Measurements from ENCODE around the gene NOS1.

The NOS1 gene

DNA sequence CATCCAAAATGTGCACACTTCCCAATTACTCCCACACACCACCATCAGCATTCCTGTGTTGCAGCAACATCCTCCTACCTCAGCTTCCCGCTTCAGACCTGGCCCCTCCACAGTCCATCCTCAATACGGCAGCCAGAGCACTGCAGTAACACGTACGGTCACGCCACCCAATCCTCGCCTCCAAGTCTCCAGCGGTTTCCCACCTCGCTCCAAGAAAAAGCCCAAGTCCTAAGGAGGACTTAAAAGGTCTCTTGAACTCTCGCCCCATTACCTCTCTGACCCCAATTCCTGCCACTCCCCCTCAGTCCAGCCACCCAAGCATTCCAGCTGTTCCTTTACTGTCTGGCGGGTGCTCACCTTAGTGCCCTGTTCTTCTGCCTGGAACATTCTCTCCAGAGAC, 183.1 kb downstream of the NOS1 start:
- Histone ChIP-seq H3K9me3 (ENCODE audit: control insufficient read depth, low read length) (no peaks in the 10 kb centered on the region), H3K4me3 (ENCODE audit: insufficient read depth, low read depth, low read length, poor library complexity, severe bottlenecking) (no peak overlapping the region), H3K4me1 (ENCODE audit: control insufficient read depth, insufficient read depth, low read length, poor library complexity, severe bottlenecking) (no peaks in the 10 kb centered on the region), H3K27me3 (replicated peaks; ENCODE audit: control insufficient read depth, insufficient read depth, low read length, poor library complexity, severe bottlenecking) (no peaks in the 10 kb centered on the region), H3K27ac (ENCODE audit: insufficient read depth, low read length, poor library complexity, severe bottlenecking) (no peak overlapping the region), H3K36me3 (ENCODE audit: control insufficient read depth, insufficient read depth, low read length) (peaks cover 75% of the 10 kb centered on the region)
- DNase-seq: no peak

DNA sequence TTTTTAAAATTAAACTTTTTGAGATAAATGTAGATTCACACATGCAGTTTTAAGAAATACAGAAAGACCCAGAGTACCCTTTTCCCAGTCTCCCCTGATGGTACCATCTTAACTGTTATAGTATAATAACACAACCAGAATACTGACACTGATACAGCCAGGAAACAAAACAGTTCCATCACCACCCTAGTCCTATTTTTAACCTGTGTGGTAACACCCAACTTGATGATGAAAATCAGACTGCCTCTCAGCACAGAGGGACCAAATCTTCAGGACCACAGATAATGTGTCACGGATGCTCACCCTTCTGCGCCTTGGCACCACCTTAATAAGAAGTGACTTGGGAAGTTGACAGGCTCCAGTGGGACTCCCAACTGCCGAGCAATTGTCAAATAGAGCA, 189.3 kb downstream of the NOS1 start:
- DNase-seq: no peak
- Histone ChIP-seq H3K4me3 (ENCODE audit: insufficient read depth, low read depth, low read length, poor library complexity, severe bottlenecking) (no peak overlapping the region), H3K4me1 (ENCODE audit: control insufficient read depth, insufficient read depth, low read length, poor library complexity, severe bottlenecking) (no peaks in the 10 kb centered on the region), H3K9me3 (ENCODE audit: control insufficient read depth, low read length) (no peaks in the 10 kb centered on the region), H3K27ac (ENCODE audit: insufficient read depth, low read length, poor library complexity, severe bottlenecking) (no peak overlapping the region), H3K27me3 (replicated peaks; ENCODE audit: control insufficient read depth, insufficient read depth, low read length, poor library complexity, severe bottlenecking) (no peaks in the 10 kb centered on the region), H3K36me3 (ENCODE audit: control insufficient read depth, insufficient read depth, low read length) (peaks cover 83% of the 10 kb centered on the region)

DNA sequence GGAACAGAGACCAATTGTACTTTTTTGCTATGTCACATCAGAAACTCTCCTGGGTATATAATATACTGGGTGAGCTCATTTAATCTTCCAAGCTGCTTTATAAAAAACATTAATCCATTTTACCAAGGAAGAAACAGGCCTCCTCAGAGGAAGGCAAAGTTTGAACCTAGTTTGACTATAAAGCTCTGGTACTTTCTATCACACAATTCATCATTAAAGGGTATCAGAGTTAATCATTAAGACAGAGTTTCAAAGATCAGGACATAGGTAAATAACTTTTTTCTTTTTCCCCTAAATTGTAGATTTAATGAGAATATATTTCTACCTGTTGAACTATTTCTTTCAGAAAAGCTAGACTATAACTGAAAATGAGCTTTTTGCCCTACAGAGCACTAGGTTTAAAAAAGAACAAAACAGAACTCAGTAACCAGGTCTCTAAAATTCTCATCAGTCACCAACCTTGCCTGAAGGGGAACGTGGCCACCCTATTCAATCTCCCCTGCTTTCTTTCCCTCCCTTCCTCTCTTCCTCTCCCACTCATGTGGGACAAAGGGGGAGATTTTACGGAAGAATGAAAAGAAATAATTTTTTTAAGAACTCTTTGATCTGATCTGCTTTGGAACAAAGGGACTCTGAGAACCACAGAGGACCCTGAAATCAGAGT, 189.8 kb downstream of the NOS1 start:
- Histone ChIP-seq H3K36me3 (ENCODE audit: control insufficient read depth, insufficient read depth, low read length) (peaks cover 83% of the 10 kb centered on the region), H3K9me3 (ENCODE audit: control insufficient read depth, low read length) (no peaks in the 10 kb centered on the region), H3K27ac (ENCODE audit: insufficient read depth, low read length, poor library complexity, severe bottlenecking) (no peak overlapping the region), H3K4me1 (ENCODE audit: control insufficient read depth, insufficient read depth, low read length, poor library complexity, severe bottlenecking) (no peaks in the 10 kb centered on the region), H3K4me3 (ENCODE audit: insufficient read depth, low read depth, low read length, poor library complexity, severe bottlenecking) (no peak overlapping the region), H3K27me3 (replicated peaks; ENCODE audit: control insufficient read depth, insufficient read depth, low read length, poor library complexity, severe bottlenecking) (no peaks in the 10 kb centered on the region)
- DNase-seq: no peak

DNA sequence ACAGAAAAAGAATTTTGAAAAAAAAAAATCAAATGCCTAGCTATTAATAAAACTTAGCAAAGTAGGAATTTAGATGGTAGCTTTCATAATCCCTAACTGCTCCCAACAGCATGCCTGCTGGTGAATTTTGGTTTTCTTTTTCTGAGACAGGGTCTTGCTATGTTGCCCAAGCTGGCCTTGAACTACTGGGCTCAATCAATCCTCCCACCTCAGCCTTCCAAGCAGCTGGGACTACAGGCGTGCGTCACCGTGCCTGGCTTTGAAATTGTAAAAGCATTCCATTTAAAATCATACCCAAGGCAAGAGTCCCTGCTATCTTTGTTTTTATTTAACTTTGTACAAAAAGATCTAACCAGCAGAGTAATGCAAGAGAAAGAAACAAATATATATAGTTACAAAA, 191.9 kb downstream of the NOS1 start:
- no peaks in the 10 kb centered on the region for H3K4me1 ChIP-seq (ENCODE audit: control insufficient read depth, insufficient read depth, low read length, poor library complexity, severe bottlenecking)
- DNase-seq: no peak
- H3K9me3 ChIP-seq (ENCODE audit: control insufficient read depth, low read length): no peaks in the 10 kb centered on the region
- no peaks in the 10 kb centered on the region for H3K27me3 ChIP-seq (replicated peaks; ENCODE audit: control insufficient read depth, insufficient read depth, low read length, poor library complexity, severe bottlenecking)
- no peak overlapping the region for H3K4me3 ChIP-seq (ENCODE audit: insufficient read depth, low read depth, low read length, poor library complexity, severe bottlenecking)
- no peak overlapping the region for H3K27ac ChIP-seq (ENCODE audit: insufficient read depth, low read length, poor library complexity, severe bottlenecking)
- peaks cover 82% of the 10 kb centered on the region for H3K36me3 ChIP-seq (ENCODE audit: control insufficient read depth, insufficient read depth, low read length)

DNA sequence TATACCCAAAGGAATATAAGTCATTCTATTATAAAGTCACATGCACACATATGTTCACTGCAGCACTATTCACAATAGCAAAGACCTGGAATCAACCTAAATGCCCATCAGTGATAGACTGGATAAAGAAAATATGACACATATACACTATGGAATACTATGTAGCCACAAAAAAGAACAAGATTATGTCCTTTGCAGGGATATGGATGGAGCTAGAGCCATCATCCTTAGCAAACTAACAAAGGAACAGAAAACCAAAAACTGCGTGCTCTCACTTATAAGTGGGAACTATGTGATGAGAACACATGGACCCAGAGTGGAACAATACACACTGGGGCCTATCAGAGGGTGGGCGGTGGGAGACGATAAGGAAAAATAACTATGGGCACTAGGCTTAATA, 192.4 kb downstream of the NOS1 start:
- no peak for DNase-seq
- H3K27ac ChIP-seq (ENCODE audit: insufficient read depth, low read length, poor library complexity, severe bottlenecking): no peak overlapping the region
- H3K27me3 ChIP-seq (replicated peaks; ENCODE audit: control insufficient read depth, insufficient read depth, low read length, poor library complexity, severe bottlenecking): no peaks in the 10 kb centered on the region
- H3K9me3 ChIP-seq (ENCODE audit: control insufficient read depth, low read length): no peaks in the 10 kb centered on the region
- H3K4me3 ChIP-seq (ENCODE audit: insufficient read depth, low read depth, low read length, poor library complexity, severe bottlenecking): no peak overlapping the region
- peaks cover 81% of the 10 kb centered on the region for H3K36me3 ChIP-seq (ENCODE audit: control insufficient read depth, insufficient read depth, low read length)
- H3K4me1 ChIP-seq (ENCODE audit: control insufficient read depth, insufficient read depth, low read length, poor library complexity, severe bottlenecking): no peaks in the 10 kb centered on the region

DNA sequence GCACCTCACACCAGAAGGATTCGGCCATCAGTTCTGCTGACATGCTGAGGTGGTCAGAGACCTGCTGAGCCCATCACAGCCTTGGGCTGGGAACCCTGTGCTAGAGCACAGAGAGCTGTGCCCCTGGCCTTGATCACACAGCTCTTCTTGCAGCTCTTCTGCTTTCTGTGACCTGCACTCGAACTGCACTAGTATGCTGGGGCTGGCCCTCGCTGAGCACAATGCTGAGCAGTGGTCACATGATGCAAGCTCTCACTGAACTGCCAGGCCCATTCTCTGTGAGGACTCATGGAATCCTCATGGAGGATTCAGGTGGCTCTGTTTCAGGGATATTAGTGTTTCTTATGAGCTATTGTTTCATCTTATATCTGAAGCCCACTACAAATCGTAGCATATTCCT, 193.7 kb downstream of the NOS1 start:
- Histone ChIP-seq H3K27me3 (replicated peaks; ENCODE audit: control insufficient read depth, insufficient read depth, low read length, poor library complexity, severe bottlenecking) (no peaks in the 10 kb centered on the region), H3K36me3 (ENCODE audit: control insufficient read depth, insufficient read depth, low read length) (peaks cover 81% of the 10 kb centered on the region)
- DNase-seq: no peak

DNA sequence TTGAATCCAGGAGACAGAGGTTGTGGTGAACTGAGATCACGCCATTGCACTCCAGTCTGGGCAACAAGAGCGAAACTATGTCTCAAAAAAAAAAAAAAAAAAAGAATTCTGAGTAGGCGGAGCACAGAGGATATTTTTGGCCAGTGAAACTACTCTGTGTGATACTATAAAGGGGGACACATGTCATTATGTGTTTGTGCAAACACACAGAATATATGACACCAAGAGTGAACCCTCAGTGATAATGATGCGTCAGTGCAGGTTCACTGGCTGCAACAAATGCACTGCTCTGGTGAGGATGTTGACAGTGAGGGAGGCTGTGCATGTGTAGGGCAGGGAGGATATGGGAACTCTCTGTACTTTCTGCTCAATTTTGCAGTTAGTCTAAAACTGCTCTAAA, 195.3 kb downstream of the NOS1 start:
- H3K36me3 ChIP-seq (ENCODE audit: control insufficient read depth, insufficient read depth, low read length): peaks cover 81% of the 10 kb centered on the region
- no peaks in the 10 kb centered on the region for H3K27me3 ChIP-seq (replicated peaks; ENCODE audit: control insufficient read depth, insufficient read depth, low read length, poor library complexity, severe bottlenecking)
- no peak for DNase-seq
- no peak overlapping the region for H3K27ac ChIP-seq (ENCODE audit: insufficient read depth, low read length, poor library complexity, severe bottlenecking)
- no peaks in the 10 kb centered on the region for H3K4me1 ChIP-seq (ENCODE audit: control insufficient read depth, insufficient read depth, low read length, poor library complexity, severe bottlenecking)
- H3K4me3 ChIP-seq (ENCODE audit: insufficient read depth, low read depth, low read length, poor library complexity, severe bottlenecking): no peak overlapping the region
- no peaks in the 10 kb centered on the region for H3K9me3 ChIP-seq (ENCODE audit: control insufficient read depth, low read length)

More for the DNA sequence above, 193.7 kb downstream of the NOS1 start:
- Histone ChIP-seq H3K9me3 (ENCODE audit: control insufficient read depth, low read length) (no peaks in the 10 kb centered on the region), H3K27ac (ENCODE audit: insufficient read depth, low read length, poor library complexity, severe bottlenecking) (no peak overlapping the region), H3K4me1 (ENCODE audit: control insufficient read depth, insufficient read depth, low read length, poor library complexity, severe bottlenecking) (no peaks in the 10 kb centered on the region), H3K4me3 (ENCODE audit: insufficient read depth, low read depth, low read length, poor library complexity, severe bottlenecking) (no peak overlapping the region)

DNA sequence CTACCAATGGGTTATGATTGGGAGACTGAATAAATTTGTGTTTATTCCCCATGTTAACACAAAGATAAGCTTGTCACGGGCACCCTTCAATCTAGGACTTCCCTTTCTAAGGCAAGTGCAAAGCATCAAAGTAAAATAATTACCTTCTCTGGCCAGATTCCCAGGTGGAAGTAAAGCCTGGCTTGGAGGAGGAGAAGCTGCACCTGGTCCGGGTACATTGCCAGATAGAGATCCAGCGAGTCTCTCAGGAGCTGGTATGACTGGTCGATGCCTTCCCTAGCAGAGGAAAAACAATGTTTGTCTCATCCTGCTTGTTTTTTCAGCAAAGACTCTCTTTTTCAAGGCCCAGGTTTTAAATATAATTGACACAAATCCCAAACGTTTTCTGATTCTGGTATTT, 196.1 kb downstream of the NOS1 start:
- Histone ChIP-seq H3K27ac (ENCODE audit: insufficient read depth, low read length, poor library complexity, severe bottlenecking) (no peak overlapping the region), H3K27me3 (replicated peaks; ENCODE audit: control insufficient read depth, insufficient read depth, low read length, poor library complexity, severe bottlenecking) (no peaks in the 10 kb centered on the region), H3K4me3 (ENCODE audit: insufficient read depth, low read depth, low read length, poor library complexity, severe bottlenecking) (no peak overlapping the region), H3K4me1 (ENCODE audit: control insufficient read depth, insufficient read depth, low read length, poor library complexity, severe bottlenecking) (no peaks in the 10 kb centered on the region), H3K9me3 (ENCODE audit: control insufficient read depth, low read length) (no peaks in the 10 kb centered on the region), H3K36me3 (ENCODE audit: control insufficient read depth, insufficient read depth, low read length) (peaks cover 81% of the 10 kb centered on the region)
- no peak for DNase-seq

DNA sequence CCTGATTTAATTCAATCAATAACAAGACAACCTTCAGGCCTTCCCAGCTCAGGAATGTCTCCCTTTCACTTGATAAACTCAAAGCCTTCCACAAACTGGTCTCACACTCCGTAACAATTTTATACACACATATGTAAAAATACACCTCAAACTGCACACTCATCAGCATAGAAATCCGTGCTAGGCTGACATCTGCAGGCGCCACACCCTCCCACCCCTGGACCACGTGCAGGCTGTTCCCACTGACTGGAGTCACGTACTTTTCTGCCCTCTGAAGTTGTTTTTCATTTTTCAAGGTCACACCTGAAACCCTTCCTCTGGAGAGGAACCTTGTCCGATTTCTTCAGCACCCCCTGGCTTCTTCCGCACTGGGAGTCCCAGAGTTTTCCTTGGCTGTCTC, 198.8 kb downstream of the NOS1 start:
- H3K4me1 ChIP-seq (ENCODE audit: control insufficient read depth, insufficient read depth, low read length, poor library complexity, severe bottlenecking): no peaks in the 10 kb centered on the region
- H3K27me3 ChIP-seq (replicated peaks; ENCODE audit: control insufficient read depth, insufficient read depth, low read length, poor library complexity, severe bottlenecking): no peaks in the 10 kb centered on the region
- no peak overlapping the region for H3K4me3 ChIP-seq (ENCODE audit: insufficient read depth, low read depth, low read length, poor library complexity, severe bottlenecking)
- H3K36me3 ChIP-seq (ENCODE audit: control insufficient read depth, insufficient read depth, low read length): peaks cover 93% of the 10 kb centered on the region
- H3K27ac ChIP-seq (ENCODE audit: insufficient read depth, low read length, poor library complexity, severe bottlenecking): no peak overlapping the region
- no peak for DNase-seq
- no peaks in the 10 kb centered on the region for H3K9me3 ChIP-seq (ENCODE audit: control insufficient read depth, low read length)

DNA sequence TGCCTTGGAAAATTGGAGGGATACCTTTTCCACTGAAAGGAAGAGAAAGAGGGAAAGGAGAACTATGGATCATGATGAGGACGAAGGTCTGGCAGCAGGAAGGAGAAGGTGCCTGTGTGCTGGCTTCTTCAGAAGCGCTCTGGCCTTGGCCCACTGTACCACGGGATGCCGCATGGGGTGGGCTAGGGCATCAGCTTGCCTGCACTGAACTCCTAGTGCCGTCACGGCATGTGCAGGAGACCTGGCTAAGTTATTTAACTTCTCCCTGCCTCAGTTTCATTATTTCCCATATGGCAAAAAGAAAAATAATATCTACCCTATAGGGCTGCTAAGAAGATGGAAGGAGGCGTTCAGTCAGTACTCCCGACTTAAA, 199.3 kb downstream of the NOS1 start:
- no peak for DNase-seq
- no peaks in the 10 kb centered on the region for H3K9me3 ChIP-seq (ENCODE audit: control insufficient read depth, low read length)
- H3K4me1 ChIP-seq (ENCODE audit: control insufficient read depth, insufficient read depth, low read length, poor library complexity, severe bottlenecking): no peaks in the 10 kb centered on the region
- H3K27me3 ChIP-seq (replicated peaks; ENCODE audit: control insufficient read depth, insufficient read depth, low read length, poor library complexity, severe bottlenecking): no peaks in the 10 kb centered on the region
- H3K36me3 ChIP-seq (ENCODE audit: control insufficient read depth, insufficient read depth, low read length): peaks cover 93% of the 10 kb centered on the region
- H3K27ac ChIP-seq (ENCODE audit: insufficient read depth, low read length, poor library complexity, severe bottlenecking): no peak overlapping the region
- no peak overlapping the region for H3K4me3 ChIP-seq (ENCODE audit: insufficient read depth, low read depth, low read length, poor library complexity, severe bottlenecking)

Measured in effector memory CD4-positive, alpha-beta T cell (primary cell).